Colonic mucosa (tissue), 4 donors: Measurements from ENCODE around the gene BANF2. TPM values are rescaled to one million over a fixed set of nuclear protein-coding genes. Genes with fewer than 3 reads are reported as not detected.

Experiments used
- DNase-seq: peaks from one replicate; pipeline ENCODE4 v3.0.0-alpha.2; 2020
- H3K27ac ChIP-seq: fragments of 200-600 bp; one replicate; pipeline ENCODE4 v1.8.0; 2021
- H3K27me3 ChIP-seq: fragments of 200-600 bp; one replicate; pipeline ENCODE4 v1.8.0; 2021
- H3K36me3 ChIP-seq: fragments of 200-600 bp; one replicate; pipeline ENCODE4 v1.8.0; 2021
- H3K4me1 ChIP-seq: fragments of 200-600 bp; one replicate; pipeline ENCODE4 v1.8.0; 2021; ENCODE audit warnings: mild to moderate bottlenecking
- H3K4me3 ChIP-seq: fragments of 200-600 bp; one replicate; pipeline ENCODE4 v1.8.0; 2021
- H3K9ac ChIP-seq, 2 donors: one replicate each; pipeline ENCODE4 v1.7.0; 2013; ENCODE audit warnings: control low read depth in 2 of 2, low read depth in 2 of 2, low read length in 2 of 2
- H3K9me3 ChIP-seq: fragments of 200-600 bp; one replicate; pipeline ENCODE4 v1.8.0; 2021
- CTCF ChIP-seq: fragments of 200-600 bp; IDR thresholded peaks from one replicate; pipeline ENCODE4 v1.8.0; 2022; ENCODE audit warnings: antibody characterized with exemption, mild to moderate bottlenecking
- intact Hi-C: fragments of 100-400 bp; cut with DNase I; formaldehyde crosslinking; loops from one replicate; pipeline ENCODE4 v1.14.1; 2022
- total RNA-seq, 2 donors: library from RNA; stranded (reverse); fragmentation: NEBNext Ultra II Directional in 1 of 2; extraction: Animal tissue kit (Norgen Biotek cat#: 25700) in 1 of 2; gene quantifications; one replicate each; pipeline ENCODE4 v1.2.1, GENCODE V29; 2021
- donor health status: healthy.
- donor health status: DM: no; HTN: no; CAD: no.
- donor health status: DM: no; HTN: no; CAD: no.

BANF2 gene
- total RNA-seq, 2 donors from 2014 or later: not detected

- peak; percentile 37 for DNase-seq
- H3K36me3 ChIP-seq: no peaks in the 10 kb centered on the region
- no peaks in the 10 kb centered on the region for H3K27me3 ChIP-seq
- TF ChIP-seq CTCF: no peak
- H3K4me1 ChIP-seq: peaks cover 4% of the 10 kb centered on the region
- intact Hi-C loops: no loop called here
- H3K27ac ChIP-seq: no peak overlapping the region
- H3K9ac ChIP-seq: no peak overlapping the region
- no peak overlapping the region for H3K4me3 ChIP-seq
- no peaks in the 10 kb centered on the region for H3K9me3 ChIP-seq
These were observed 10.9 kb downstream of the BANF2 start for GRCh38 chr20:17710379-17711266.

- no peak for TF ChIP-seq CTCF
- intact Hi-C loops: no loop called here
- Histone ChIP-seq H3K27me3 (no peaks in the 10 kb centered on the region), H3K36me3 (no peaks in the 10 kb centered on the region), H3K9ac (no peak overlapping the region), H3K9me3 (no peaks in the 10 kb centered on the region), H3K4me1 (peaks cover 4% of the 10 kb centered on the region), H3K27ac (no peak overlapping the region), H3K4me3 (no peak overlapping the region)
- DNase-seq: no peak
These were observed 11.5 kb downstream of the BANF2 start for GRCh38 chr20:17711267-17711627.

GRCh38 chr20:17712201-17712600, 12.4 kb downstream of the BANF2 start:
- Histone ChIP-seq H3K4me1 (peaks cover 4% of the 10 kb centered on the region), H3K36me3 (no peaks in the 10 kb centered on the region), H3K9ac (no peak overlapping the region), H3K27me3 (no peaks in the 10 kb centered on the region), H3K9me3 (no peaks in the 10 kb centered on the region), H3K4me3 (no peak overlapping the region), H3K27ac (no peak overlapping the region)
- TF ChIP-seq CTCF: no peak
- intact Hi-C loops: no loop called here
- DNase-seq: no peak

GRCh38 chr20:17712708-17713107, 12.9 kb downstream of the BANF2 start:
- H3K27me3 ChIP-seq: no peaks in the 10 kb centered on the region
- H3K9me3 ChIP-seq: no peaks in the 10 kb centered on the region
- intact Hi-C loops: no loop called here
- no peaks in the 10 kb centered on the region for H3K36me3 ChIP-seq
- H3K4me1 ChIP-seq: peaks cover 4% of the 10 kb centered on the region
- no peak for DNase-seq
- no peak overlapping the region for H3K9ac ChIP-seq
- no peak for TF ChIP-seq CTCF
- no peak overlapping the region for H3K27ac ChIP-seq
- no peak overlapping the region for H3K4me3 ChIP-seq

- TF ChIP-seq CTCF: no peak
- Histone ChIP-seq H3K27ac (no peak overlapping the region), H3K4me1 (peaks cover 4% of the 10 kb centered on the region), H3K36me3 (no peaks in the 10 kb centered on the region), H3K27me3 (no peaks in the 10 kb centered on the region), H3K9me3 (no peaks in the 10 kb centered on the region), H3K9ac (no peak overlapping the region), H3K4me3 (no peak overlapping the region)
- intact Hi-C loops: no loop called here
- DNase-seq: no peak
These were observed 14.8 kb downstream of the BANF2 start for GRCh38 chr20:17714597-17714996.
